GM19397 (cell line): Measurements from ENCODE around the gene CNTD1.
"Not testable (repeated sequence)": the region's sequence is repeated elsewhere in the genome, so short reads cannot be mapped to it uniquely, and the experiment has no call there.

Experiments used
- ATAC-seq: cut with Tn5 transposase; IDR thresholded peaks from one replicate; pipeline ENCODE4 v1.9.1; 2021; ENCODE audit warnings: mild to moderate bottlenecking, moderate library complexity; ENCODE audit not compliant: unreplicated experiment

The CNTD1 gene

GRCh38 chr17:42844761-42845555 is 46.3 kb downstream of the CNTD1 start:
- ATAC-seq: no peak

- ATAC-seq: no peak
Observed at GRCh38 chr17:42845556-42845917, 46.9 kb downstream of the CNTD1 start.

GRCh38 chr17:42845918-42846593 is 47.4 kb downstream of the CNTD1 start:
- no peak for ATAC-seq

- no peak for ATAC-seq
Observed at GRCh38 chr17:42846594-42847280, 48.1 kb downstream of the CNTD1 start.

- ATAC-seq: no peak
Observed at GRCh38 chr17:42848093-42848492, 49.4 kb downstream of the CNTD1 start.

GRCh38 chr17:42849031-42849430 is 50.4 kb downstream of the CNTD1 start:
- ATAC-seq: no peak

- ATAC-seq: no peak
Observed at GRCh38 chr17:42849451-42850181, 51.0 kb downstream of the CNTD1 start.

GRCh38 chr17:42850954-42851353 is 52.3 kb downstream of the CNTD1 start, which contains the start of gene AOC3:
TSS of gene AOC3 (plus strand) at chr17:42851199. CDS start at chr17:42851344, 145 bp downstream.
- no peak for ATAC-seq

GRCh38 chr17:42851371-42852240 is 52.9 kb downstream of the CNTD1 start:
- ATAC-seq: not testable (repeated sequence)

GRCh38 chr17:42852351-42852750 is 53.7 kb downstream of the CNTD1 start:
- no peak for ATAC-seq

- no peak for ATAC-seq
Observed at GRCh38 chr17:42853004-42853403, 54.3 kb downstream of the CNTD1 start.

- no peak for ATAC-seq
Observed at GRCh38 chr17:42853597-42853967, 54.9 kb downstream of the CNTD1 start.

GRCh38 chr17:42853968-42854790 is 55.5 kb downstream of the CNTD1 start:
- no peak for ATAC-seq

- ATAC-seq: no peak
Observed at GRCh38 chr17:42855048-42855596, 56.5 kb downstream of the CNTD1 start.

- not testable (repeated sequence) for ATAC-seq
Observed at GRCh38 chr17:42856093-42856492, 57.4 kb downstream of the CNTD1 start.

GRCh38 chr17:42856516-42856915 is 57.9 kb downstream of the CNTD1 start:
- not testable (repeated sequence) for ATAC-seq

GRCh38 chr17:42857389-42857788 is 58.7 kb downstream of the CNTD1 start:
- ATAC-seq: no peak
